WTC11 (cell line): ENCODE results near the gene DNAJC16. TPM values are rescaled to one million over a fixed set of nuclear protein-coding genes. Genes with fewer than 3 reads are reported as not detected.
"Not testable (repeated sequence)": the region's sequence is repeated elsewhere in the genome, so short reads cannot be mapped to it uniquely, and the experiment has no call there.

Source experiments
- ATAC-seq: fragments of 200-7000 bp; cut with Tn5 transposase; 2 replicates; pipeline ENCODE4 v1.10.0; 2021; ENCODE audit warnings: mild to moderate bottlenecking, moderate library complexity
- CTCF ChIA-PET: fragments of 300-600 bp; sonication (Branson Sonifier 250); formaldehyde crosslinking; loops from one replicate; lab custom pipeline; 2021; ENCODE audit warnings: antibody characterized with exemption; lab: Charles Lee
- POLR2A ChIA-PET: fragments of 350-600 bp; sonication (Branson Sonifier 250); formaldehyde crosslinking; loops from one replicate; lab custom pipeline; 2021; ENCODE audit warnings: antibody characterized with exemption; lab: Charles Lee
- DNase-seq: peaks from one replicate; pipeline ENCODE4 v3.0.0; 2021; ENCODE audit warnings: low spot score
- H3K27ac Mint-ChIP-seq: 2 replicates; pipeline ENCODE4 v1.8.0; 2021; ENCODE audit warnings: mixed read lengths
- H3K27me3 Mint-ChIP-seq: 2 replicates; pipeline ENCODE4 v1.8.0; 2021; ENCODE audit warnings: low read depth, mild to moderate bottlenecking, moderate library complexity, mixed read lengths
- H3K36me3 Mint-ChIP-seq: 2 replicates; pipeline ENCODE4 v1.8.0; 2021; ENCODE audit warnings: mixed read lengths
- H3K4me1 Mint-ChIP-seq: 2 replicates; pipeline ENCODE4 v1.8.0; 2022; ENCODE audit warnings: mixed read lengths
- H3K4me3 Mint-ChIP-seq: 2 replicates; pipeline ENCODE4 v1.8.0; 2021; ENCODE audit warnings: mild to moderate bottlenecking, moderate library complexity, mixed read lengths
- H3K9me3 Mint-ChIP-seq: 2 replicates; pipeline ENCODE4 v1.8.0; 2021; ENCODE audit warnings: mixed read lengths
- ARID4B ChIP-seq: sonication (generic); formaldehyde crosslinking; IDR thresholded peaks from 2 replicates; pipeline ENCODE4 v1.8.0; 2023; ENCODE audit warnings: missing genetic modification reagents, mild to moderate bottlenecking, borderline replicate concordance
- CREB1 ChIP-seq: sonication (generic); formaldehyde crosslinking; IDR thresholded peaks from 2 replicates; pipeline ENCODE4 v1.8.0; 2023; ENCODE audit warnings: mild to moderate bottlenecking, missing genetic modification reagents
- OVOL2 ChIP-seq: fragments of 250-450 bp; sonication (Bioruptor Pico); IDR thresholded peaks from 2 replicates; pipeline ENCODE4 v1.9.0; 2021; ENCODE audit warnings: mild to moderate bottlenecking, borderline replicate concordance
- TCF7 ChIP-seq: sonication (generic); formaldehyde crosslinking; IDR thresholded peaks from 2 replicates; pipeline ENCODE4 v1.8.0; 2022; ENCODE audit warnings: mild to moderate bottlenecking, low read depth, missing genetic modification reagents, moderate library complexity
- ZBTB21 ChIP-seq: sonication (generic); formaldehyde crosslinking; IDR thresholded peaks from 2 replicates; pipeline ENCODE4 v1.8.1; 2023; ENCODE audit warnings: mild to moderate bottlenecking, missing genetic modification reagents, borderline replicate concordance
- ZSCAN18 ChIP-seq: fragments of 250-450 bp; sonication (Bioruptor Pico); IDR thresholded peaks from 2 replicates; pipeline ENCODE4 v2.1.2; 2022; ENCODE audit warnings: mild to moderate bottlenecking, moderate library complexity
- total RNA-seq: library from RNA; stranded (reverse); gene quantifications from 3 replicates; pipeline ENCODE4 v1.2.3, GENCODE V29; 2021
- TF ChIP-seq, protein P1 (sequence below): sonication (generic); formaldehyde crosslinking; IDR thresholded peaks from 2 replicates; pipeline ENCODE4 v1.8.1; 2023; ENCODE audit warnings: mild to moderate bottlenecking, moderate library complexity, missing genetic modification reagents
- TF ChIP-seq, protein P2 (sequence below): sonication (generic); formaldehyde crosslinking; conservative IDR thresholded peaks from 2 replicates; pipeline ENCODE4 v1.8.1; 2022; ENCODE audit warnings: mild to moderate bottlenecking, missing genetic modification reagents
- TF ChIP-seq, protein P3 (sequence below): fragments of 250-450 bp; sonication (Bioruptor Pico); IDR thresholded peaks from 2 replicates; pipeline ENCODE4 v1.9.0; 2021; ENCODE audit warnings: mild to moderate bottlenecking

Gene DNAJC16
- total RNA-seq, 1 experiment from 2014 or later: 16.4 TPM

- TF ChIP-seq, protein P1, sequence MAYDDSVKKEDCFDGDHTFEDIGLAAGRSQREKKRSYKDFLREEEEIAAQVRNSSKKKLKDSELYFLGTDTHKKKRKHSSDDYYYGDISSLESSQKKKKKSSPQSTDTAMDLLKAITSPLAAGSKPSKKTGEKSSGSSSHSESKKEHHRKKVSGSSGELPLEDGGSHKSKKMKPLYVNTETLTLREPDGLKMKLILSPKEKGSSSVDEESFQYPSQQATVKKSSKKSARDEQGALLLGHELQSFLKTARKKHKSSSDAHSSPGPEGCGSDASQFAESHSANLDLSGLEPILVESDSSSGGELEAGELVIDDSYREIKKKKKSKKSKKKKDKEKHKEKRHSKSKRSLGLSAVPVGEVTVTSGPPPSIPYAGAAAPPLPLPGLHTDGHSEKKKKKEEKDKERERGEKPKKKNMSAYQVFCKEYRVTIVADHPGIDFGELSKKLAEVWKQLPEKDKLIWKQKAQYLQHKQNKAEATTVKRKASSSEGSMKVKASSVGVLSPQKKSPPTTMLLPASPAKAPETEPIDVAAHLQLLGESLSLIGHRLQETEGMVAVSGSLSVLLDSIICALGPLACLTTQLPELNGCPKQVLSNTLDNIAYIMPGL (CRISPR knock-in tag): no peak
- TF ChIP-seq CREB1 (CRISPR knock-in tag): no peak
Observed at GRCh38 chr1:15477646-15478212, 48.9 kb upstream of the DNAJC16 start (continued).

GRCh38 chr1:15479654-15480347 is 46.8 kb upstream of the DNAJC16 start:
- no peak overlapping the region for H3K27ac Mint-ChIP-seq
- ATAC-seq: no peak

GRCh38 chr1:15482455-15482854 is 44.2 kb upstream of the DNAJC16 start:
- CTCF ChIA-PET, H3K27me3 Mint-ChIP-seq, ATAC-seq, H3K9me3 Mint-ChIP-seq, H3K27ac Mint-ChIP-seq, POLR2A ChIA-PET, H3K4me3 Mint-ChIP-seq, H3K4me1 Mint-ChIP-seq, H3K36me3 Mint-ChIP-seq, DNase-seq: not testable (repeated sequence)

More at GRCh38 chr1:15479654-15480347, 46.8 kb upstream of the DNAJC16 start:
- no peaks in the 10 kb centered on the region for H3K36me3 Mint-ChIP-seq
- no peak for DNase-seq
- no peaks in the 10 kb centered on the region; the same call in 1 of the 2 replicates for H3K27me3 Mint-ChIP-seq
- no peak overlapping the region for H3K4me3 Mint-ChIP-seq
- no peaks in the 10 kb centered on the region for H3K4me1 Mint-ChIP-seq
- TF ChIP-seq, protein P2, sequence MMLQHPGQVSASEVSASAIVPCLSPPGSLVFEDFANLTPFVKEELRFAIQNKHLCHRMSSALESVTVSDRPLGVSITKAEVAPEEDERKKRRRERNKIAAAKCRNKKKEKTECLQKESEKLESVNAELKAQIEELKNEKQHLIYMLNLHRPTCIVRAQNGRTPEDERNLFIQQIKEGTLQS: no peak
- no peak for TF ChIP-seq ZSCAN18 (CRISPR knock-in tag)
- no peaks in the 10 kb centered on the region for H3K9me3 Mint-ChIP-seq
- ChIA-PET POLR2A (no interaction called here), CTCF (no interaction called here)

- ATAC-seq, H3K9me3 Mint-ChIP-seq, H3K27ac Mint-ChIP-seq, H3K4me1 Mint-ChIP-seq, DNase-seq, CTCF ChIA-PET, H3K4me3 Mint-ChIP-seq, H3K36me3 Mint-ChIP-seq, H3K27me3 Mint-ChIP-seq: not testable (repeated sequence)
- POLR2A ChIA-PET: interaction anchor here (0.7 kb wide), 1 partner anchor 127 kb away, joined by 4 read pairs; no protein-coding TSS in a partner anchor
Observed at GRCh38 chr1:15482983-15483543, 43.6 kb upstream of the DNAJC16 start.

DNA sequence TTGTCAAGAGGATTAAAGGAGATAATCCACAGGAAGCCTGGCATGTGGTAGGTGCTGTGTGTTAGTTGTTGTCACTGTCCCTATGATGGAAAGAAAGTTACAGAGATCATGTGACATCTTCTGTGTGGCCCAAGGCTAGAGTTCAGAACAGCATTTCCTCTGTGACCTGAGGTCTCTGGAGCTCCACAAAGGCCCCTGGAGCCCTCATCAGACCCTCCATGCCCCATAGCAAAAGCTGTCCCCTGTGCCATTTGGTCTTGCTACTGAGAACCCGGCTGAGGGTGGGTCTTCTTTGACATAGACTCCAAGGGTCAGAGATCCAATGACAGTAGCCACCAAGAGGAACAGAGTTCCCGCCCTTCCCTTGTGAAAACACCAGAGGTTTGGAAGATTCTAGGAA is 42.7 kb upstream of the DNAJC16 start:
- H3K27me3 Mint-ChIP-seq: no peaks in the 10 kb centered on the region
- CTCF ChIA-PET: no interaction called here
- H3K4me3 Mint-ChIP-seq: no peak overlapping the region
- H3K4me1 Mint-ChIP-seq: no peaks in the 10 kb centered on the region
- H3K36me3 Mint-ChIP-seq: peaks cover 4% of the 10 kb centered on the region
- H3K9me3 Mint-ChIP-seq: peaks cover 3% of the 10 kb centered on the region; the same call in 1 of the 2 replicates
- ATAC-seq (no peak), DNase-seq (no peak)
- POLR2A ChIA-PET: interaction anchor here (0.7 kb wide), 1 partner anchor 128 kb away, joined by 4 read pairs; no protein-coding TSS in a partner anchor
- no peak overlapping the region for H3K27ac Mint-ChIP-seq
- TF ChIP-seq ZBTB21 (CRISPR knock-in tag) (no peak), TCF7 (CRISPR knock-in tag) (no peak), ARID4B (CRISPR knock-in tag) (no peak), OVOL2 (CRISPR knock-in tag) (no peak), CREB1 (CRISPR knock-in tag) (no peak)
- TF ChIP-seq, protein P1 (CRISPR knock-in tag): no peak
- TF ChIP-seq, protein P3, sequence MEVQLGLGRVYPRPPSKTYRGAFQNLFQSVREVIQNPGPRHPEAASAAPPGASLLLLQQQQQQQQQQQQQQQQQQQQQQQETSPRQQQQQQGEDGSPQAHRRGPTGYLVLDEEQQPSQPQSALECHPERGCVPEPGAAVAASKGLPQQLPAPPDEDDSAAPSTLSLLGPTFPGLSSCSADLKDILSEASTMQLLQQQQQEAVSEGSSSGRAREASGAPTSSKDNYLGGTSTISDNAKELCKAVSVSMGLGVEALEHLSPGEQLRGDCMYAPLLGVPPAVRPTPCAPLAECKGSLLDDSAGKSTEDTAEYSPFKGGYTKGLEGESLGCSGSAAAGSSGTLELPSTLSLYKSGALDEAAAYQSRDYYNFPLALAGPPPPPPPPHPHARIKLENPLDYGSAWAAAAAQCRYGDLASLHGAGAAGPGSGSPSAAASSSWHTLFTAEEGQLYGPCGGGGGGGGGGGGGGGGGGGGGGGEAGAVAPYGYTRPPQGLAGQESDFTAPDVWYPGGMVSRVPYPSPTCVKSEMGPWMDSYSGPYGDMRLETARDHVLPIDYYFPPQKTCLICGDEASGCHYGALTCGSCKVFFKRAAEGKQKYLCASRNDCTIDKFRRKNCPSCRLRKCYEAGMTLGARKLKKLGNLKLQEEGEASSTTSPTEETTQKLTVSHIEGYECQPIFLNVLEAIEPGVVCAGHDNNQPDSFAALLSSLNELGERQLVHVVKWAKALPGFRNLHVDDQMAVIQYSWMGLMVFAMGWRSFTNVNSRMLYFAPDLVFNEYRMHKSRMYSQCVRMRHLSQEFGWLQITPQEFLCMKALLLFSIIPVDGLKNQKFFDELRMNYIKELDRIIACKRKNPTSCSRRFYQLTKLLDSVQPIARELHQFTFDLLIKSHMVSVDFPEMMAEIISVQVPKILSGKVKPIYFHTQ (CRISPR knock-in tag): no peak
